AG10803 (cell line): ENCODE data around the gene SNX30.
A peak's percentile ranks its signal among the peaks of the same experiment; 100 is the strongest.

Source experiments
- DNase-seq: peaks from one replicate; pipeline ENCODE4 v3.0.0; 2010; ENCODE audit warnings: low read depth
- H3K4me3 ChIP-seq: 2 replicates; pipeline ENCODE4 v1.5.1; 2011; ENCODE audit warnings: mild to moderate bottlenecking, low read length, control low read depth
- CTCF ChIP-seq: conservative IDR thresholded peaks from 2 replicates; pipeline ENCODE4 v1.5.1; 2011; ENCODE audit warnings: mild to moderate bottlenecking, low read length, control low read depth, inconsistent platforms

The SNX30 gene

GRCh38 chr9:112887381-112887780, 136.8 kb downstream of the SNX30 start:
- H3K4me3 ChIP-seq: no peak overlapping the region
- TF ChIP-seq CTCF: no peak
- no peak for DNase-seq

GRCh38 chr9:112890106-112891081, 139.8 kb downstream of the SNX30 start, which contains the start of gene SLC46A2:
TSS of gene SLC46A2 (minus strand) at chr9:112890876. CDS start at chr9:112890681, 195 bp downstream.
- DNase-seq: no peak
- no peak for TF ChIP-seq CTCF
- H3K4me3 ChIP-seq: peak within 1 kb of the TSS; percentile 51

- no peak for TF ChIP-seq CTCF
- H3K4me3 ChIP-seq: no peak overlapping the region
- DNase-seq: no peak
Observed at GRCh38 chr9:112891521-112891920, 141.0 kb downstream of the SNX30 start.

GRCh38 chr9:112892981-112893380, 142.4 kb downstream of the SNX30 start:
- DNase-seq: no peak
- H3K4me3 ChIP-seq: no peak overlapping the region
- no peak for TF ChIP-seq CTCF

GRCh38 chr9:112894041-112894440, 143.5 kb downstream of the SNX30 start:
- H3K4me3 ChIP-seq: no peak overlapping the region
- no peak for DNase-seq
- no peak for TF ChIP-seq CTCF

- no peak overlapping the region for H3K4me3 ChIP-seq
- no peak for TF ChIP-seq CTCF
Observed at GRCh38 chr9:112894699-112895098, 144.1 kb downstream of the SNX30 start.

GRCh38 chr9:112896131-112896530, 145.6 kb downstream of the SNX30 start:
- TF ChIP-seq CTCF: no peak
- no peak overlapping the region for H3K4me3 ChIP-seq
- no peak for DNase-seq

More at GRCh38 chr9:112894699-112895098, 144.1 kb downstream of the SNX30 start:
- DNase-seq: peak; percentile 24
